Measurements from ENCODE around the gene CSF3.
"Not testable (repeated sequence)": the region's sequence is repeated elsewhere in the genome, so short reads cannot be mapped to it uniquely, and the experiment has no call there.

DNA sequence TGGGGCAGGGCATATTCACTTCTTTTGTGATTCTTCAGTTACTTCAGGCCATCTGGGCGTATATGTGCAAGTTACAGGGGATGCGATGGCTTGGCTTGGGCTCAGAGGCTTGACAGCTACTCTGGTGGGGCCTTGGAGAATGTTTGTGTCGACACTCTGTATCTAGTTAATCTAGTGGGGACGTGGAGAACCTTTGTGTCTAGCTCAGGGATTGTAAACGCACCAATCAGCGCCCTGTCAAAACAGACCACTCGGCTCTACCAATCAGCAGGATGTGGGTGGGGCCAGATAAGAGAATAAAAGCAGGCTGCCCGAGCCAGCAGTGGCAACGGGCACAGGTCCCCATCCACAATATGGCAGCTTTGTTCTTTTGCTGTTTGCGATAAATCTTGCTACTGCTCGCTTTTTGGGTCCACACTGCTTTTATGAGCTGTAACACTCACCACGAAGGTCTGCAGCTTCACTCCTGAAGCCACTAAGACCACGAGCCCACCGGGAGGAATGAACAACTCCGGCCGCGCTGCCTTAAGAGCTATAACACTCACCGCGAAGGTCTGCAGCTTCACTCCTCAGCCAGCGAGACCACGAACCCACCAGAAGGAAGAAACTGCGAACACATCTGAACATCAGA lies 3.1 kb upstream of the CSF3 start:
- TF ChIP-seq, protein P1, sequence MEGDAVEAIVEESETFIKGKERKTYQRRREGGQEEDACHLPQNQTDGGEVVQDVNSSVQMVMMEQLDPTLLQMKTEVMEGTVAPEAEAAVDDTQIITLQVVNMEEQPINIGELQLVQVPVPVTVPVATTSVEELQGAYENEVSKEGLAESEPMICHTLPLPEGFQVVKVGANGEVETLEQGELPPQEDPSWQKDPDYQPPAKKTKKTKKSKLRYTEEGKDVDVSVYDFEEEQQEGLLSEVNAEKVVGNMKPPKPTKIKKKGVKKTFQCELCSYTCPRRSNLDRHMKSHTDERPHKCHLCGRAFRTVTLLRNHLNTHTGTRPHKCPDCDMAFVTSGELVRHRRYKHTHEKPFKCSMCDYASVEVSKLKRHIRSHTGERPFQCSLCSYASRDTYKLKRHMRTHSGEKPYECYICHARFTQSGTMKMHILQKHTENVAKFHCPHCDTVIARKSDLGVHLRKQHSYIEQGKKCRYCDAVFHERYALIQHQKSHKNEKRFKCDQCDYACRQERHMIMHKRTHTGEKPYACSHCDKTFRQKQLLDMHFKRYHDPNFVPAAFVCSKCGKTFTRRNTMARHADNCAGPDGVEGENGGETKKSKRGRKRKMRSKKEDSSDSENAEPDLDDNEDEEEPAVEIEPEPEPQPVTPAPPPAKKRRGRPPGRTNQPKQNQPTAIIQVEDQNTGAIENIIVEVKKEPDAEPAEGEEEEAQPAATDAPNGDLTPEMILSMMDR (IDR thresholded peaks at IDR 0.05): not testable (repeated sequence)
- TF ChIP-seq POLR2A (IDR thresholded peaks at IDR 0.05): not testable (repeated sequence)

Measured in heart left ventricle (tissue), 13 donors.